ENCODE data around the gene DDR2. TPM values are rescaled to one million over a fixed set of nuclear protein-coding genes. Genes with fewer than 3 reads are reported as not detected.

DDR2 gene
- total and polyA plus RNA-seq, 2 of the 4 experiments (the other 2 are of a cell fraction) = 66.1 to 245 TPM

GRCh38 chr1:162617513-162617912, 14.8 kb upstream of the DDR2 start:
- Histone ChIP-seq H3K18ac (ENCODE audit: low read depth, low read length) (no peak overlapping the region), H3K9ac (ENCODE audit: low read depth, low read length) (no peak overlapping the region), H3K56ac (ENCODE audit: extremely low read depth, insufficient read depth, low read length) (no peak overlapping the region), H4K91ac (ENCODE audit: insufficient read depth, low read depth, low read length) (no peak overlapping the region), H3K4me1 (ENCODE audit: control insufficient read depth, insufficient read depth, low read length) (peaks cover 3% of the 10 kb centered on the region; the same call in 1 of the 2 replicates), H3K79me1 (ENCODE audit: low read depth in 1 of 2, low read length in 2 of 2) (no peaks in the 10 kb centered on the region; a peak in 1 of 4 replicates), H3K27ac (ENCODE audit: insufficient read depth, low read length) (no peak overlapping the region), H3K4ac (ENCODE audit: low read depth, low read length) (no peak overlapping the region), H3K4me3 (ENCODE audit: insufficient read depth, low read depth, low read length) (no peak overlapping the region), H3K36me3 (ENCODE audit: control insufficient read depth, insufficient read depth, low read length) (no peaks in the 10 kb centered on the region), H2AK5ac (ENCODE audit: low read depth, low read length) (no peak overlapping the region), H2BK15ac (ENCODE audit: low read depth, low read length) (no peak overlapping the region), H3K9me3 (ENCODE audit: control insufficient read depth, insufficient read depth, low read length) (no peaks in the 10 kb centered on the region; the same call in 1 of the 2 replicates), H4K8ac (ENCODE audit: low read depth in 2 of 2, low read length in 2 of 2) (no peak overlapping the region), H2BK20ac (ENCODE audit: low read depth, low read length) (no peak overlapping the region), H2BK120ac (ENCODE audit: low read depth, low read length) (no peak overlapping the region), H4K20me1 (ENCODE audit: insufficient read depth, low read length) (no peaks in the 10 kb centered on the region), H2BK5ac (ENCODE audit: low read depth, low read length, poor library complexity, severe bottlenecking) (no peak overlapping the region), H4K5ac (ENCODE audit: low read depth, low read length) (no peak overlapping the region), H2AFZ (replicated peaks; ENCODE audit: low read length, poor library complexity) (no peak overlapping the region), H2AK9ac (replicated peaks; ENCODE audit: low read depth, low read length, poor library complexity) (no peak overlapping the region), H3K9me1 (ENCODE audit: insufficient read depth, low read length) (no peaks in the 10 kb centered on the region), H3K14ac (replicated peaks; ENCODE audit: low read depth, low read length) (no peak overlapping the region), H3K4me2 (ENCODE audit: low read depth, low read length) (no peak overlapping the region), H3K23ac (ENCODE audit: low read depth, low read length) (no peak overlapping the region), H3K27me3 (ENCODE audit: control insufficient read depth, insufficient read depth, low read length) (no peaks in the 10 kb centered on the region)
- TF ChIP-seq FOS (IDR thresholded peaks at IDR 0.05; ENCODE audit: low read depth, low read length) (no peak), POLR2A (IDR thresholded peaks at IDR 0.05; ENCODE audit: low read depth, low read length) (no peak), SMC3 (IDR thresholded peaks at IDR 0.05; ENCODE audit: low read depth, low read length) (no peak), RCOR1 (IDR thresholded peaks at IDR 0.05; ENCODE audit: insufficient replicate concordance, low read length) (no peak), MAZ (IDR thresholded peaks at IDR 0.05; ENCODE audit: borderline replicate concordance, low read depth, low read length) (no peak), MXI1 (IDR thresholded peaks at IDR 0.05; ENCODE audit: borderline replicate concordance, low read depth, low read length) (no peak), CHD1 (IDR thresholded peaks at IDR 0.05; ENCODE audit: low read depth, low read length) (no peak), NFE2L2 (IDR thresholded peaks at IDR 0.05; ENCODE audit: low read depth, low read length) (no peak), RAD21 (IDR thresholded peaks at IDR 0.05; ENCODE audit: low read length) (no peak), CTCF (conservative IDR thresholded peaks at IDR 0.05; ENCODE audit: low read depth, low read length) (no peak), USF2 (IDR thresholded peaks at IDR 0.05; ENCODE audit: low read depth, low read length) (no peak), RFX5 (IDR thresholded peaks at IDR 0.05; ENCODE audit: low read depth, low read length) (no peak), CEBPB (IDR thresholded peaks at IDR 0.05; ENCODE audit: low read depth, low read length) (no peak), ELK1 (IDR thresholded peaks at IDR 0.05; ENCODE audit: borderline replicate concordance, low read depth, low read length) (no peak), MAFK (IDR thresholded peaks at IDR 0.05; ENCODE audit: low read depth, low read length) (no peak), BHLHE40 (IDR thresholded peaks at IDR 0.05; ENCODE audit: low read depth, low read length) (no peak)
- intact Hi-C loops (cut with micrococcal nuclease) (loop anchor here (10.0 kb wide), 1 partner anchor 557 kb away; no protein-coding TSS in a partner anchor), dilution Hi-C loops (cut with HindIII; ENCODE audit: low sequenced_read_pairs, unreplicated experiment) (no loop called here), in situ Hi-C loops (cut with MboI; ENCODE audit: low sequenced_read_pairs) (no loop called here)
- BruUV-seq (replicated peaks) = no TSS peak
- DNase-seq = no peak
- WGBS, 2 experiments (ENCODE audit: extremely low coverage in 2 of 2, insufficient read length in 1 of 2) = no CpG with 5 or more reads among the region's 1 CpG
- POLR2A ChIA-PET (ENCODE audit: unreplicated experiment) = no interaction called here
- ATAC-seq (ENCODE audit: low read depth) = no peak
- CTCF ChIA-PET = interaction anchor here (0.6 kb wide), 1 partner anchor 44 kb away, joined by 4 read pairs; no protein-coding TSS in a partner anchor

Data from IMR-90 (cell line).